ENCODE results near the gene VPS16.

DNA sequence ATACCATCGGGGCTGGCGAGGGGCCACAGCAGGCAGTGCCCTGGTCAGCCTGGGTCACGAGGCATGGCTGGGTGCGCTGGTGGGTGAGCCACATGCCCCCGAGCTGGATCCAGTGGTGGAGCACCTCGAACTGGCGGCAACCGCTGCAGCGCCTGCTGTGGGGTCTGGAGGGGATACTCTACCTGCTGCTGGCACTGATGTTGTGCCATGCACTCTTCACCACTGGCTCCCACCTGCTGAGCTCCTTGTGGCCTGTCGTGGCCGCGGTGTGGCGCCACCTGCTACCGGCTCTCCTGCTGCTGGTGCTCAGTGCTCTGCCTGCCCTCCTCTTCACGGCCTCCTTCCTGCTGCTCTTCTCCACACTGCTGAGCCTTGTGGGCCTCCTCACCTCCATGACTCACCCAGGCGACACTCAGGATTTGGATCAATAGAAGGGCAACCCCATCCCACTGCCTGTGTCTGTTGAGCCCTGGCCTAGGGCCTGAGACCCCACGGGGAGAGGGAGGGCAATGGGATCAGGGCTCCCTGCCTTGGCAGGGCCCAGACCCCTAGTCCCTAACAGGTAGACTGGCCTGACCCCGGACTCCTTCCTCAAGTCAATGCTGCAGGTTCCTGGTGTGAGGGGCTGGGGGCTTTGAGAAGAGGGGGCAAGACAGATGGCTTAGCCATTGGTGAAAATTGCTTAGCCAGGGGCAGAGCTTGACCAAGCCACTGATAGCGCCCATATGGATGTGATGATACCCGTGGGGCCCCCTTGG is 23.8 kb upstream of the VPS16 start:
- TF ChIP-seq CTCF (IDR thresholded peaks at IDR 0.05 in 8 of 11, conservative IDR thresholded peaks at IDR 0.05 in 3 of 11) (no peak), POLR2A (IDR thresholded peaks at IDR 0.05) (no peak), POLR2AphosphoS5 (IDR thresholded peaks at IDR 0.05) (no peak)

All from spleen (tissue), 7 donors.